Esophagus muscularis mucosa (tissue), 4 donors: ENCODE results near the gene ICE1.

Source experiments
- EP300 ChIP-seq: sonication (generic); formaldehyde crosslinking; IDR thresholded peaks from one replicate; pipeline ENCODE4 v1.6.1; 2017; ENCODE audit warnings: antibody characterized with exemption
- POLR2AphosphoS5 ChIP-seq, 2 donors: sonication (generic); formaldehyde crosslinking; IDR thresholded peaks; one replicate each; pipeline ENCODE4 v1.6.1; 2017; ENCODE audit warnings: antibody characterized with exemption in 2 of 2
- TF ChIP-seq, protein P1 (sequence below), 3 experiments: fragments of 200-600 bp in 2 of 3; fragments of 450-650 bp in 1 of 3; sonication (generic) in 2 of 3; IDR thresholded peaks; one replicate each; pipeline ENCODE4 v1.5.1; 2017 to 2019; ENCODE audit warnings: antibody characterized with exemption in 3 of 3, mild to moderate bottlenecking in 2 of 3, moderate library complexity in 1 of 3

DNA sequence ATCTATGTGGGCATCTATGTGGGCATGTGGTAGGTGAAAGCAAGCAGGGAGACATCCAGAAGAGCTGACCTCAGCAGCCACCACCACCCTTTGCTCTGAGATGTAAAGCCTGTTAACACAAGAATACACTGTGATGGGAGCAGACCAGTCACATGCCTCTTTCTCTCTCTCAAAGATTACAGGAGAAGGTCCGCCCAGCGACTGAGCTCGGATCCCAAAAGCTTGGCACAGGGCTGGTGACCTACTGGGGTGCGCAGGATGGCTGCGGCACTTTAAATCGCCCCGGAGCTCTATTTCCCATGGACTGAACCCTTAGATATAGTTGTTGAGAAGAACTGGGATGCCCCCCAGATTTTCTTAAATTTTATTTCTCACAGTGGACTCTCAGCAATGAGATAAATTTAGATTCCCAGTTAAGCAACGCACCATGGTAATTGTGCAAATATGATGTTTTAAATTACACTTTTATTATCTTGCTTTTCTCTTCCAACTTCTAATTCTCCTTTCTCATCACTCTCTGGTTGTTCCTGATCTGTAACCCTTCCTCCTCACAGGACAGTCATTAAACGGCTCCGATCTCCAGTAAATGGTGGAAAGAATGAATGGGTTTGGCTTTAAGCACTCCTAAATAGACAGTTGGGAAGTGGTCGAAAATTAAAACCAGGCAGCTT lies 37.7 kb upstream of the ICE1 start:
- TF ChIP-seq, protein P1, sequence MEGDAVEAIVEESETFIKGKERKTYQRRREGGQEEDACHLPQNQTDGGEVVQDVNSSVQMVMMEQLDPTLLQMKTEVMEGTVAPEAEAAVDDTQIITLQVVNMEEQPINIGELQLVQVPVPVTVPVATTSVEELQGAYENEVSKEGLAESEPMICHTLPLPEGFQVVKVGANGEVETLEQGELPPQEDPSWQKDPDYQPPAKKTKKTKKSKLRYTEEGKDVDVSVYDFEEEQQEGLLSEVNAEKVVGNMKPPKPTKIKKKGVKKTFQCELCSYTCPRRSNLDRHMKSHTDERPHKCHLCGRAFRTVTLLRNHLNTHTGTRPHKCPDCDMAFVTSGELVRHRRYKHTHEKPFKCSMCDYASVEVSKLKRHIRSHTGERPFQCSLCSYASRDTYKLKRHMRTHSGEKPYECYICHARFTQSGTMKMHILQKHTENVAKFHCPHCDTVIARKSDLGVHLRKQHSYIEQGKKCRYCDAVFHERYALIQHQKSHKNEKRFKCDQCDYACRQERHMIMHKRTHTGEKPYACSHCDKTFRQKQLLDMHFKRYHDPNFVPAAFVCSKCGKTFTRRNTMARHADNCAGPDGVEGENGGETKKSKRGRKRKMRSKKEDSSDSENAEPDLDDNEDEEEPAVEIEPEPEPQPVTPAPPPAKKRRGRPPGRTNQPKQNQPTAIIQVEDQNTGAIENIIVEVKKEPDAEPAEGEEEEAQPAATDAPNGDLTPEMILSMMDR (IDR thresholded peaks at IDR 0.05): no peak
- TF ChIP-seq POLR2AphosphoS5 (IDR thresholded peaks at IDR 0.05): no peak
- TF ChIP-seq EP300: no peak
